Right lobe of liver (tissue), 6 donors: Measurements from ENCODE around the gene RBBP8. TPM values are rescaled to one million over a fixed set of nuclear protein-coding genes. Genes with fewer than 3 reads are reported as not detected.

ENCODE experiments used
- ATAC-seq, 4 donors: fragments of 200-7000 bp; cut with Tn5 transposase; one replicate each; pipeline ENCODE4 v1.9.1; 2020; ENCODE audit warnings: mild to moderate bottlenecking in 4 of 4, moderate library complexity in 4 of 4
- DNase-seq, 3 donors: peaks; one replicate each; pipeline ENCODE4 v3.0.0-alpha.2; 2020
- H3K27ac ChIP-seq, 3 donors: fragments of 200-600 bp; one replicate each; pipeline ENCODE4 v1.8.0; 2022
- H3K27me3 ChIP-seq, 2 donors: fragments of 200-600 bp; one replicate each; pipeline ENCODE4 v1.8.0; 2022
- H3K36me3 ChIP-seq, 4 donors: fragments of 200-600 bp; sonication (generic) in 1 of 4; one replicate each; pipeline versions ENCODE4 v1.5.1 to v1.8.0; 2017 to 2022; ENCODE audit warnings: control low read depth in 1 of 4
- H3K4me1 ChIP-seq, 4 donors: fragments of 200-600 bp; sonication (generic) in 1 of 4; one replicate each; pipeline versions ENCODE4 v1.5.1 to v1.8.0; 2017 to 2022; ENCODE audit warnings: control low read depth in 1 of 4
- H3K4me3 ChIP-seq, 3 donors: fragments of 200-600 bp; one replicate each; pipeline ENCODE4 v1.8.0; 2022
- H3K9me3 ChIP-seq, 4 donors: fragments of 200-600 bp; sonication (generic) in 1 of 4; one replicate each; pipeline versions ENCODE4 v1.5.1 to v1.8.0; 2017 to 2022; ENCODE audit warnings: control low read depth in 1 of 4
- POLR2A ChIP-seq: fragments of 450-650 bp; IDR thresholded peaks from one replicate; pipeline ENCODE4 v1.6.1; 2017; ENCODE audit warnings: antibody characterized with exemption, mild to moderate bottlenecking
- WGBS: methylation state at CpG from one replicate; pipeline ENCODE4 v1.1.6; 2018; ENCODE audit warnings: low coverage, low lambda C conversion rate; ENCODE audit not compliant: insufficient coverage; ENCODE audit errors: missing lambda C conversion rate; 5-methylcytosine and 5-hydroxymethylcytosine counted together
- intact Hi-C, 2 donors: fragments of 100-400 bp; cut with DNase I; formaldehyde crosslinking; loops; one replicate each; pipeline versions ENCODE4 v1.11.2 to v1.14.1; 2022
- total RNA-seq, 6 experiments: library from RNA; depleted of rRNA in 2 of 6; stranded (reverse); fragments of >200 nt in 2 of 6; fragmentation: NEBNext Ultra II Directional in 3 of 6; extraction: Animal tissue kit (Norgen Biotek cat#: 25700) in 3 of 6; gene quantifications; one replicate each; pipeline versions ENCODE4 v1.1.0 to v1.2.4, GENCODE V29; 2016 to 2023
- TF ChIP-seq, protein P1 (sequence below), 4 donors: fragments of 200-600 bp in 3 of 4; fragments of 450-650 bp in 1 of 4; IDR thresholded peaks; one replicate each; pipeline versions ENCODE4 v1.5.1 to v1.8.0; 2016 to 2022; ENCODE audit warnings: antibody characterized with exemption in 4 of 4, mild to moderate bottlenecking in 2 of 4
- donor health status: DM: no; HTN: yes; CAD: no.
- donor health status: DM: no; HTN: no; CAD: no.
- donor health status: DM: no; HTN: no; CAD: no.
- donor health status: DM: no; HTN: yes; CAD: no.
- donor health status: DM: no; HTN: yes; CAD: no.

RBBP8 gene
- total RNA-seq, 6 experiments from 2014 or later, result 8.3 to 24.9 (median 12.4) TPM

DNA sequence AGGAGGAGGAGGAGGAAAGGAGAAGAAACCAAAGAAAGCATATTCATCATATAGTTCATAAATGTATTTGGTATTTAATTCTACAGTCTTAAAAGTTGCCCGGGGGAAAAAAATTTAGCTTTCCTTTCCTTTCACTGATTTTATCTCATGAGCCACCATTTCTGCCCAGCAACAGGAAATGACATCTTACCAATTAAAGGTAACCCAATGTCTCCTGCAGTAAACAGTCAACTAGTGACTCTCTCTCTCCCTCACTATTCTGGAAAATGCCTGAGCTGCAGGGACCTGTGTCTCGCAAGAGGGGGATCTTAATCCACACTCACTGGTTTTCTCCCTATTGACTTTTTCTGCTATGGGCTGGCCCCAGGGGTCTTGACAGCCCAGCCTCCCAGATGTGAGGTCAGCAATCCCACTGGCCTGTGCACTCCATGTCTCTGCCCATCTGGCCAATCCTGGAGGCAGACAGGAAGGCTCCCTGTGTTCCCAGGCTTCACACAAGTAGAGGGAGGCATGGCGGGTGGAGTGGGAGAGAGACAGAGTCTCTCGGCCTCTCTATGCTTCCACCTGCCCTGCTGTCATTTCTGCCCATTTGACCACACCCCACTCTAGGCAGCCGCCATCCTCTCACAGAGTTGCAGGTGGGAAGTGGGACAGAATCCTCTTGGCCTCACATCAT, 116.7 kb downstream of the RBBP8 start:
- no peak for TF ChIP-seq POLR2A
- TF ChIP-seq, protein P1, sequence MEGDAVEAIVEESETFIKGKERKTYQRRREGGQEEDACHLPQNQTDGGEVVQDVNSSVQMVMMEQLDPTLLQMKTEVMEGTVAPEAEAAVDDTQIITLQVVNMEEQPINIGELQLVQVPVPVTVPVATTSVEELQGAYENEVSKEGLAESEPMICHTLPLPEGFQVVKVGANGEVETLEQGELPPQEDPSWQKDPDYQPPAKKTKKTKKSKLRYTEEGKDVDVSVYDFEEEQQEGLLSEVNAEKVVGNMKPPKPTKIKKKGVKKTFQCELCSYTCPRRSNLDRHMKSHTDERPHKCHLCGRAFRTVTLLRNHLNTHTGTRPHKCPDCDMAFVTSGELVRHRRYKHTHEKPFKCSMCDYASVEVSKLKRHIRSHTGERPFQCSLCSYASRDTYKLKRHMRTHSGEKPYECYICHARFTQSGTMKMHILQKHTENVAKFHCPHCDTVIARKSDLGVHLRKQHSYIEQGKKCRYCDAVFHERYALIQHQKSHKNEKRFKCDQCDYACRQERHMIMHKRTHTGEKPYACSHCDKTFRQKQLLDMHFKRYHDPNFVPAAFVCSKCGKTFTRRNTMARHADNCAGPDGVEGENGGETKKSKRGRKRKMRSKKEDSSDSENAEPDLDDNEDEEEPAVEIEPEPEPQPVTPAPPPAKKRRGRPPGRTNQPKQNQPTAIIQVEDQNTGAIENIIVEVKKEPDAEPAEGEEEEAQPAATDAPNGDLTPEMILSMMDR (IDR thresholded peaks at IDR 0.05), result no peak
- no peaks in the 10 kb centered on the region for H3K27me3 ChIP-seq
- H3K27ac ChIP-seq, result no peak overlapping the region
- WGBS, result 63% methylated on average over 2 of the region's 5 CpGs
- no peak overlapping the region for H3K4me3 ChIP-seq
- peak in 1 of 4 donors; percentile 30 for ATAC-seq
- intact Hi-C loops, result no loop called here
- H3K9me3 ChIP-seq, result no peaks in the 10 kb centered on the region
- no peak for DNase-seq
- H3K36me3 ChIP-seq, result no peaks in the 10 kb centered on the region
- H3K4me1 ChIP-seq, result no peaks in the 10 kb centered on the region

DNA sequence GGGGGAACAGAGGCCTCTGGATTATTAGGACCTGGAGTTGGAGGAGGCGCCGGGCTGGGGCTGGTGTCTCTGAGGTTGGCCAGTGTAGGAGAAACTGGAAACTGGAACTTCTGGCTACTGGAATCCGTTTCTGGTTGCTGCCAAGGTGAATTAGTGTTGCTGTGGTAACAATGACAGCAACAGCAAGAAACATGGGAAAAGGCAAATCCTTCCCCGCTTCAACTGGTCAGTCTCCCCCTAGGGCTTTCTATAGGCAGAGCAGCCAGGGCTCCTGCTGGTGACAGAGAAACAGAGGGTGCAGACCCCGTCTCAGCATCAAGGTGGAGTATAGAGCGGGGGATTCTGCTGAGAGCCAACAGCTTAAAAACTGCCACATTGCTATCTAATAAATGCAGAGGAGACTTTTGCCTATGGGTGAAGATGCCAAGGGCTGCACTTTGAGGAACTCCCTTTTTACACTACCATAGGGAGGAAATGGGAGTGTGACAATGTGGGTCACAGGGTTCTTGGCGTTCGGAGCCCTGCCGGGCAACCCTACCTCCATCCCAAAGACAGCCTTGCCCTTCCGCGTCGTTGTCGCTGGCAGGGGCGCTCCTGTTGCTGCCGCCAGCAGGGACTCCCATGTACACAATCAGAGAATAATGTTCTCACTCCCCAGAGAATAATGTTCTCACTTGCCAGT, 120.8 kb downstream of the RBBP8 start:
- 26% methylated on average over 11 of the region's 15 CpGs for WGBS
- H3K27me3 ChIP-seq, result no peaks in the 10 kb centered on the region
- no peak for DNase-seq
- ATAC-seq, result peak; percentile 44 to 57 (median 48)
- no peak for TF ChIP-seq POLR2A
- TF ChIP-seq, protein P1 (IDR thresholded peaks at IDR 0.05), result no peak
- intact Hi-C loops, result no loop called here
- H3K4me3 ChIP-seq, result no peak overlapping the region
- no peak overlapping the region for H3K27ac ChIP-seq
- H3K9me3 ChIP-seq, result no peaks in the 10 kb centered on the region
- H3K4me1 ChIP-seq, result no peaks in the 10 kb centered on the region
- H3K36me3 ChIP-seq, result no peaks in the 10 kb centered on the region

DNA sequence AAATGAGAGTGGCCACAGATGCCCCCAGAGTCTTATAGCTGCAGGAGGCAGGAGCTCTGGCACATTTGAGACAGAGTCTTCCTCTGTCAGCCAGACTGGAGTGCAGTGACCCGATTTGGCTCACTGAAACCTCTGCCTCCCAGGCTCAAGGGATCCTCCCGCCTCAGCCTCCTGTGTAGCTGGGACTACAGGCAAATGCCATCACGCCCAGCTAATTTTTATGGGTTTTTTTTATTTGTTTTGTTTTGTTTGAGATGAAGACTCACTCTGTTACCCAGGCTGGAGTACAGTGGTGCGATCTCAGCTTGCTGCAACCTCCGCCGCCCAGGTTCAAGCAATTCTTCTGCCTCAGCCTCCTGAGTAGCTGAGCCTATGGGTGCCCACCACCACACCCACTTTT, 121.4 kb downstream of the RBBP8 start:
- Histone ChIP-seq H3K27ac (no peak overlapping the region), H3K4me3 (no peak overlapping the region), H3K9me3 (no peaks in the 10 kb centered on the region), H3K36me3 (no peaks in the 10 kb centered on the region), H3K4me1 (no peaks in the 10 kb centered on the region), H3K27me3 (no peaks in the 10 kb centered on the region)
- WGBS, result 87% methylated on average over 6 of the region's 6 CpGs
- DNase-seq (no peak), ATAC-seq (no peak)
- TF ChIP-seq POLR2A, result no peak
- TF ChIP-seq, protein P1 (IDR thresholded peaks at IDR 0.05), result no peak
- intact Hi-C loops, result no loop called here

DNA sequence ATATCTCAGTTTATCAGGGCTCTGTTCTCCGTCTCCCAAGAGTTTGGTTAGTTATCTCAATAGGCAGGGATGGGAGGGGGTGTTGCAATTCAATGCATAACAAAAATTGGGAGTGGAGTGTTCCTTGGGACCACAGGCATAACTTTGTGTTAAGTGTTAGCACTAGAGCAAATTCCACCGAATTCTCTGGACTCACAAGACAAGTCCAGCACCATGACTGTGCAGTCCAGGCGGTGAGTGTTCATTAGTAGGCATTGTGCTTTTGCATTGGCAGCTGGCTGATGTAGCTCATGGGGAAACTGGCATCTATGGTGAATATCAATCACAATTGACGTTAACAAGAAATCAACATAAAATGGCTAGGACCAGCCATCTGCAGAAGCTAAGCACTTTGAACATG, 123.2 kb downstream of the RBBP8 start:
- no peak for ATAC-seq
- Histone ChIP-seq H3K4me1 (no peaks in the 10 kb centered on the region), H3K27me3 (no peaks in the 10 kb centered on the region), H3K36me3 (no peaks in the 10 kb centered on the region), H3K4me3 (no peak overlapping the region), H3K27ac (no peak overlapping the region), H3K9me3 (no peaks in the 10 kb centered on the region)
- TF ChIP-seq POLR2A, result no peak
- TF ChIP-seq, protein P1 (IDR thresholded peaks at IDR 0.05), result no peak
- intact Hi-C loops, result no loop called here
- no peak for DNase-seq
- 75% methylated on average over 3 of the region's 4 CpGs for WGBS
